Caco-2 (cell line): ENCODE data around the gene PKNOX1. TPM values are rescaled to one million over a fixed set of nuclear protein-coding genes. Genes with fewer than 3 reads are reported as not detected.
"Not testable (repeated sequence)": the region's sequence is repeated elsewhere in the genome, so short reads cannot be mapped to it uniquely, and the experiment has no call there.

ENCODE experiments used
- BruUV-seq: library from RNA; stranded (reverse); fragments of 400-500 nt; replicated peaks from 2 replicates; lab custom pipeline; 2021; lab: Mats Ljungman, UMichigan
- CTCF ChIA-PET: fragments of 300-600 bp; sonication (Branson Sonifier 250); formaldehyde crosslinking; loops from one replicate; lab custom pipeline; 2022; ENCODE audit warnings: antibody characterized with exemption; lab: Charles Lee
- POLR2A ChIA-PET: fragments of 300-600 bp; sonication (Branson Sonifier 250); formaldehyde crosslinking; loops from one replicate; lab custom pipeline; 2022; ENCODE audit warnings: antibody characterized with exemption; lab: Charles Lee
- DNase-seq, 2 experiments: peaks; one replicate each; pipeline versions ENCODE4 v3.0.0 to v3.0.0-alpha.2; 2020 to 2022
- H3K27me3 ChIP-seq: replicated peaks from 2 replicates; pipeline ENCODE4 v1.6.0; 2011; ENCODE audit warnings: low read length; ENCODE audit not compliant: control insufficient read depth, insufficient read depth
- H3K36me3 ChIP-seq: 2 replicates; pipeline ENCODE4 v1.5.1; 2011; ENCODE audit warnings: low read length; ENCODE audit not compliant: control insufficient read depth, insufficient read depth
- H3K4me1 ChIP-seq: fragments of 250-450 bp; sonication (Bioruptor Pico); 2 replicates; pipeline ENCODE4 v1.5.1; 2020; ENCODE audit warnings: mild to moderate bottlenecking
- H3K4me3 ChIP-seq: 2 replicates; pipeline ENCODE4 v1.5.1; 2011; ENCODE audit warnings: low read depth, mild to moderate bottlenecking, control low read depth, low read length
- H3K9me3 ChIP-seq: fragments of 250-450 bp; sonication (Bioruptor Pico); 2 replicates; pipeline ENCODE4 v1.5.1; 2020; ENCODE audit warnings: mild to moderate bottlenecking, moderate library complexity
- H3K27ac Mint-ChIP-seq: one replicate; pipeline ENCODE4 v1.8.0; 2022; ENCODE audit warnings: mixed read lengths; ENCODE audit not compliant: unreplicated experiment
- H3K27me3 Mint-ChIP-seq: one replicate; pipeline ENCODE4 v1.8.0; 2022; ENCODE audit warnings: mixed read lengths; ENCODE audit not compliant: insufficient read depth, unreplicated experiment
- H3K36me3 Mint-ChIP-seq: one replicate; pipeline ENCODE4 v1.8.0; 2022; ENCODE audit warnings: mild to moderate bottlenecking, mixed read lengths; ENCODE audit not compliant: insufficient read depth, unreplicated experiment
- H3K4me1 Mint-ChIP-seq: one replicate; pipeline ENCODE4 v1.8.0; 2022; ENCODE audit warnings: low read depth, mixed read lengths; ENCODE audit not compliant: unreplicated experiment
- H3K4me3 Mint-ChIP-seq: one replicate; pipeline ENCODE4 v1.8.0; 2022; ENCODE audit warnings: mild to moderate bottlenecking, moderate library complexity, mixed read lengths; ENCODE audit not compliant: unreplicated experiment
- H3K9me3 Mint-ChIP-seq: one replicate; pipeline ENCODE4 v1.8.0; 2022; ENCODE audit warnings: mixed read lengths; ENCODE audit not compliant: unreplicated experiment
- intact Hi-C: fragments of 100-400 bp; cut with micrococcal nuclease; formaldehyde crosslinking; loops from one replicate; pipeline ENCODE4 v1.10.0; 2022; ENCODE audit not compliant: unreplicated experiment
- total RNA-seq: library from RNA; stranded (reverse); gene quantifications from 2 replicates; pipeline ENCODE4 v1.2.3, GENCODE V29; 2022
- TF ChIP-seq, protein P1 (sequence below), 2 experiments: fragments of 200-600 bp in 1 of 2; IDR thresholded peaks; 1 replicate in 1 of 2; 2 replicates in 1 of 2; pipeline versions ENCODE4 v1.5.1 to v1.8.0; 2011 to 2022; ENCODE audit warnings: antibody characterized with exemption in 1 of 2, control low read depth in 1 of 2, inconsistent platforms in 1 of 2, low read depth in 1 of 2, low read length in 1 of 2, mild to moderate bottlenecking in 1 of 2, moderate library complexity in 1 of 2; ENCODE audit not compliant: insufficient read depth in 1 of 2, severe bottlenecking in 1 of 2, unreplicated experiment in 1 of 2

Gene PKNOX1
- total RNA-seq, 1 experiment from 2014 or later: 10.7 TPM

DNA sequence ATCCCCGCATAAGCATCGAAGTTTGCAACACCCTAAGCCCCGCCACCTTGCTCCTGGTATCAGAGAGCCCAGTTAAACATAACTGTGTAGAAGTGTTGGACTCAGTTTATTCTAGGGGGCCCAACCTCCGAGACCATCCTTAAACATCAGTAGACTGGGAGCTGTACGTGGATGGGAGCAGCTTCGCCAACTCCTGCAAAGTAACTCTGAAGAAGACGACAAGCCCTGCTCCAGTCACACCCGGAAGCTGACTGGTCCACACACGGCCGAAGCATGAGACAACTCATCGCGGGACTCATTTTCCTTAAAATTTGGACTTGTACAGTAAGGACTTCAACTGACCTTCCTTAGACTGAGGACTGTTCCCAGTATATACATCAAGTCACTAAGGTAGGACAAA is 40.4 kb upstream of the PKNOX1 start:
- not testable (repeated sequence) for H3K27me3 Mint-ChIP-seq, H3K9me3 Mint-ChIP-seq, H3K36me3 ChIP-seq, DNase-seq, BruUV-seq, H3K27me3 ChIP-seq, H3K9me3 ChIP-seq
- CTCF ChIA-PET: interaction anchor here (0.9 kb wide), 1 partner anchor 22 kb away, joined by 3 read pairs; no protein-coding TSS in a partner anchor
- Histone ChIP-seq H3K4me1 (peaks cover 58% of the 10 kb centered on the region), H3K4me3 (peak overlapping the region; percentile 23)
- intact Hi-C loops: loop anchor here (2.0 kb wide), 2 partner anchors 21 to 41 kb away; partner anchors contain the start of gene PKNOX1
- Mint-ChIP-seq H3K27ac (peak overlapping the region; percentile 99), H3K36me3 (peaks cover 76% of the 10 kb centered on the region), H3K4me1 (peaks cover 35% of the 10 kb centered on the region), H3K4me3 (peak overlapping the region; percentile 97)
- POLR2A ChIA-PET: interaction anchor here (0.6 kb wide), 1 partner anchor 38 kb away, joined by 3 read pairs; no protein-coding TSS in a partner anchor

DNA sequence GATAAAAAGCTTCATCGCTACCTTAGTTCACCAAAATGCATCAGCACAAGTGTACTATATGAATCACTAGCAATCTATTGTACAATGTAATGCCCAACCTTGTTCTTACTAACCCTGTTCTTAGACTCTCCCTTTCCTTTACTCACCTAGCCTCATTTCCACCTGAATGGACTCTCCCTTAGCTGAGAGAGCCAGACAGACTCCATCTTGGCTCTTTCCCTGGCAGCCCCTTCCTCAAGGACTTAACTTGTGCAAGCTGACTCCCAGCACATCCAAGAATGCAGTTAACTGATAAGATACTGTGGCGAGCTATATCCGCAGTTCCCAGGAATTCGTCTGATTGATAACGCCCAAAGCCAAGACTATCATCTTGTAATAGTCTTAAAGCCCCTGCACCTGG is 38.0 kb upstream of the PKNOX1 start:
- H3K27me3 Mint-ChIP-seq, BruUV-seq, intact Hi-C loops: not testable (repeated sequence)

DNA sequence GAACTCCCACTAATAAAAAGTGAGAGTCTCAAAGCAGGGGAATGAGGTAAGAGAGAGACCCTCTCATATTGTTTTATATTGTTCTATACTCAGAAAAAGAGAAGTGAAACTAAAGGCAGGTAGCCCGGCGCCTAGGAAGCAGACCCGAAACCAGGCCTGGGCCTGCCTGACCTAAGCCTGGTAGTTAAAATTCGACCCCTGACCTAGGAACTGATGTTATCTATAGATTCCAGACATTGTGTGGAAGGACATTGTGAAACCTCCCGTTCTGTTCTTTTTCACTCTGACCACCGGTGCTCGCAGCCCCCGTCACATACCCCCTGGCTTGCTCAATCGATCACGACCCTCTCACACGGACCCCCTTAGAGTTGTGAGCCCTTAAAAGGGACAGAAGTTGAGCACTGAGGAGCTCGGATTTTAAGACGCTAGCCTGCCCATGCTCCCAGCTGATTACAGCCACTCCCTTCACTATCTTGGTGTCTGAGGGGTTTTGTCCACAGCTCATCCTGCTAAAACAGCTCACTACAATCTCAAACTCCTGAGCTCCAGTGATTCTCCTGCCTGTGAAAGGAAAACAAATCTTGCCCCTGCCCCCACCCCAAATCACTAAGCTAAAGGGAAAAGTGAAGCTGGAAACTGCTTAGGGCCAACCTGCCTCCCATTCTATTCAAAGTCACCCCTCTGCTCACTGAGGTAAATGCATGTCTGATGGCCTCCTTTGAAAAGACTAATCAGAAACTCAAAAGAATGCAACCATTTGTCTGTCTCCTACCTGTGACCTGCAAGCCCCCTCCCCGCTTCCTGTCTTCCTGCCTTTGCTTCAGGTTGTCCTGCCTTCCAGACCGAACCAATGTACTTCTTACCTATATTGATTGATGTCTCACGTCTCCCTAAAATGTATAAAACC is 37.1 kb upstream of the PKNOX1 start:
- DNase-seq: peak; percentile 59 to 71
- POLR2A ChIA-PET: interaction anchor here (0.7 to 1.3 kb wide), 3 partner anchors 19 to 37 kb away, joined by 3 to 17 read pairs (median 3); no protein-coding TSS in a partner anchor
- H3K27ac Mint-ChIP-seq: peak overlapping the region; percentile 83
- peak overlapping the region; percentile 72 for H3K4me3 Mint-ChIP-seq
- intact Hi-C loops: loop anchor here (1.0 kb wide), 2 partner anchors 18 to 32 kb away; no protein-coding TSS in a partner anchor
- peaks cover 88% of the 10 kb centered on the region for H3K36me3 Mint-ChIP-seq
- H3K27me3 Mint-ChIP-seq, H3K9me3 Mint-ChIP-seq, CTCF ChIA-PET, H3K9me3 ChIP-seq, H3K4me3 ChIP-seq, H3K27me3 ChIP-seq, H3K36me3 ChIP-seq: not testable (repeated sequence)
- H3K4me1 Mint-ChIP-seq: peaks cover 38% of the 10 kb centered on the region
- TSS peak; percentile 11 for BruUV-seq
- H3K4me1 ChIP-seq: peaks cover 59% of the 10 kb centered on the region

More for the DNA sequence above, 38.0 kb upstream of the PKNOX1 start:
- peak; percentile 27 to 62 for DNase-seq
- peak overlapping the region; percentile 72 for H3K4me3 Mint-ChIP-seq
- POLR2A ChIA-PET, H3K9me3 Mint-ChIP-seq, H3K9me3 ChIP-seq, CTCF ChIA-PET, H3K27me3 ChIP-seq, H3K4me3 ChIP-seq, H3K36me3 ChIP-seq: not testable (repeated sequence)
- peak overlapping the region; percentile 83 for H3K27ac Mint-ChIP-seq
- H3K4me1 ChIP-seq: peaks cover 55% of the 10 kb centered on the region
- H3K36me3 Mint-ChIP-seq: peaks cover 84% of the 10 kb centered on the region
- peaks cover 35% of the 10 kb centered on the region for H3K4me1 Mint-ChIP-seq

DNA sequence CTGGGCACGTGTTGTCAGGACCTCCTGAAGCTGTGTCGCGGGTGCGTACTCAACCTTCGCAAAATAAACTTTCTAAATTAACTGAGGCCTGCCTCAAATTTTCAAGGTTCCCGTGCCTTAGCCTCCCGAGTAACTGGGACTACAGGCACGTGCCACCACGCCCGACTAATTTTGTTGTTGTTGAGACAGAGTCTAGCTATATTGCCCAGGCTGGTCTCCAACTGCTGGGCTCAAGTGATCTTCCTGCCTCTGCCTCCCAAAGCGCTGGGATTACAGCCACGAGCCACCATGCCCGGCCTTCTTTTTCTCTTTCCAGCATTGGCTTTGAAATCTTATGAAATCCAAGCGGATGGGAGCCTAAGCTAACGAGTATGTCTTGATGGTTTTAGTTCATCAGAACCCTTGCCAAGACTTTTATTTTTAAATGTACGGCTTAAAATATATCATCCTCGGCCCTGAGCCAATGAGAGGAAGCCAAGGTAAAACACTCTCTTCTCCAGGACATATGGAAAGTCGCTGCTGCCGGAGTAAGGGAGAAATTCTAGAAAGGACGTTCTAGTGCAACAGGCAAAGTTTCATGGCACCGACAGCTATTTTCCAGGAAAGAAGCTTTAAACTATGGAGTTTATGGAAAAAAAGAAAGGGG is 36.3 kb upstream of the PKNOX1 start:
- no TSS peak for BruUV-seq
- H3K4me1 ChIP-seq: peaks cover 59% of the 10 kb centered on the region
- intact Hi-C loops: loop anchor here (1.0 kb wide), 2 partner anchors 17 to 31 kb away; no protein-coding TSS in a partner anchor
- POLR2A ChIA-PET: interaction anchor here (0.7 to 1.3 kb wide), 2 partner anchors 18 to 36 kb away, joined by 3 to 17 read pairs; no protein-coding TSS in a partner anchor
- H3K4me3 Mint-ChIP-seq: peak overlapping the region; percentile 72
- H3K36me3 Mint-ChIP-seq: peaks cover 88% of the 10 kb centered on the region
- TF ChIP-seq, protein P1, sequence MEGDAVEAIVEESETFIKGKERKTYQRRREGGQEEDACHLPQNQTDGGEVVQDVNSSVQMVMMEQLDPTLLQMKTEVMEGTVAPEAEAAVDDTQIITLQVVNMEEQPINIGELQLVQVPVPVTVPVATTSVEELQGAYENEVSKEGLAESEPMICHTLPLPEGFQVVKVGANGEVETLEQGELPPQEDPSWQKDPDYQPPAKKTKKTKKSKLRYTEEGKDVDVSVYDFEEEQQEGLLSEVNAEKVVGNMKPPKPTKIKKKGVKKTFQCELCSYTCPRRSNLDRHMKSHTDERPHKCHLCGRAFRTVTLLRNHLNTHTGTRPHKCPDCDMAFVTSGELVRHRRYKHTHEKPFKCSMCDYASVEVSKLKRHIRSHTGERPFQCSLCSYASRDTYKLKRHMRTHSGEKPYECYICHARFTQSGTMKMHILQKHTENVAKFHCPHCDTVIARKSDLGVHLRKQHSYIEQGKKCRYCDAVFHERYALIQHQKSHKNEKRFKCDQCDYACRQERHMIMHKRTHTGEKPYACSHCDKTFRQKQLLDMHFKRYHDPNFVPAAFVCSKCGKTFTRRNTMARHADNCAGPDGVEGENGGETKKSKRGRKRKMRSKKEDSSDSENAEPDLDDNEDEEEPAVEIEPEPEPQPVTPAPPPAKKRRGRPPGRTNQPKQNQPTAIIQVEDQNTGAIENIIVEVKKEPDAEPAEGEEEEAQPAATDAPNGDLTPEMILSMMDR (IDR thresholded peaks at IDR 0.05; ENCODE audit: insufficient read depth in 1 of 2, low read depth in 1 of 2, low read length in 1 of 2, severe bottlenecking in 1 of 2, unreplicated experiment in 1 of 2): no peak
- no peak overlapping the region for H3K4me3 ChIP-seq
- no peaks in the 10 kb centered on the region for H3K27me3 Mint-ChIP-seq
- no peak for DNase-seq
- no peaks in the 10 kb centered on the region for H3K9me3 Mint-ChIP-seq
- H3K27me3 ChIP-seq: no peaks in the 10 kb centered on the region
- H3K27ac Mint-ChIP-seq: peak overlapping the region; percentile 83
- no peaks in the 10 kb centered on the region for H3K36me3 ChIP-seq
- H3K4me1 Mint-ChIP-seq: peaks cover 43% of the 10 kb centered on the region
- no peaks in the 10 kb centered on the region for H3K9me3 ChIP-seq
- CTCF ChIA-PET: no interaction called here

DNA sequence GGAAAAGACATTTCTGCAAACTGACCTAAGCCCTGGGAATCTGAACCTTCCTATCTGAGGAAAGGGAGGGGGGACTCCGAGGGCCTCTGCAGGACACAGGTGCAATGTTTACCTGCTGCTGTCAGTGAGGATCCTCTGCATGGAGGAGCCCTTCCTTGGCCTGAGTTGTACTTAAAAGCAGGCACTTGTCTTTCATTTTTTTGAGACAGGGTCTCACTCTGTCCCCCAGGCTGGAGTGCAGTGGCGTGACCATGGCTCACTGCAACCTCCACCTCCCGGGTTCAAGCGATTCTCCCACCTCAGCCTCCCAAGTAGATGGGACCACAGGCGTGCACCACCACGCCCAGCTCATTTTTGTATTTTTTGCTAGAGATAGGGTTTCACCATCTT is 35.8 kb upstream of the PKNOX1 start:
- POLR2A ChIA-PET: interaction anchor here (0.6 kb wide), 1 partner anchor 19 kb away, joined by 3 read pairs; no protein-coding TSS in a partner anchor
- Mint-ChIP-seq H3K27ac (peak overlapping the region; percentile 83), H3K4me1 (peaks cover 43% of the 10 kb centered on the region), H3K4me3 (peak overlapping the region; percentile 72), H3K36me3 (peaks cover 90% of the 10 kb centered on the region)
- H3K4me1 ChIP-seq: peaks cover 59% of the 10 kb centered on the region
- CTCF ChIA-PET, H3K27me3 Mint-ChIP-seq, H3K9me3 ChIP-seq, H3K9me3 Mint-ChIP-seq, H3K4me3 ChIP-seq, H3K27me3 ChIP-seq, BruUV-seq, intact Hi-C loops, H3K36me3 ChIP-seq, DNase-seq: not testable (repeated sequence)
